CD14-positive monocyte (primary cell): Measurements from ENCODE around the gene RNF225. TPM values are rescaled to one million over a fixed set of nuclear protein-coding genes. Genes with fewer than 3 reads are reported as not detected.

ENCODE experiments used
- DNase-seq, 3 donors: peaks; one replicate each; pipeline ENCODE4 v3.0.0-alpha.2; 2011 to 2022
- H2AFZ ChIP-seq: 2 replicates; pipeline ENCODE4 v1.6.0; 2012; ENCODE audit warnings: mild to moderate bottlenecking, low read depth, low read length, inconsistent platforms; ENCODE audit not compliant: insufficient read depth, poor library complexity, severe bottlenecking
- H3K27ac ChIP-seq, 2 donors: 1 replicate in 1 of 2; 2 replicates in 1 of 2; pipeline ENCODE4 v1.5.1; 2012 to 2013; ENCODE audit warnings: low read length in 2 of 2, control low read depth in 1 of 2, inconsistent platforms in 1 of 2, low read depth in 1 of 2, mild to moderate bottlenecking in 1 of 2
- H3K27me3 ChIP-seq, 2 donors: one replicate each; pipeline versions ENCODE4 v1.6.0 to v1.6.1; 2011 to 2013; ENCODE audit warnings: low read length in 2 of 2; ENCODE audit not compliant: control insufficient read depth in 2 of 2, insufficient read depth in 2 of 2
- H3K36me3 ChIP-seq, 2 donors: replicated peaks in 1 of 2; 1 replicate in 1 of 2; 2 replicates in 1 of 2; pipeline versions ENCODE4 v1.5.1 to v1.6.1; 2012 to 2013; ENCODE audit warnings: low read length in 2 of 2, control low read depth in 1 of 2, inconsistent platforms in 1 of 2, mild to moderate bottlenecking in 1 of 2; ENCODE audit not compliant: insufficient read depth in 2 of 2, control insufficient read depth in 1 of 2
- H3K4me1 ChIP-seq, 2 donors: 1 replicate in 1 of 2; 2 replicates in 1 of 2; pipeline versions ENCODE4 v1.5.1 to v1.6.1; 2012 to 2013; ENCODE audit warnings: low read length in 2 of 2, control low read depth in 1 of 2, inconsistent platforms in 1 of 2, mild to moderate bottlenecking in 1 of 2, moderate library complexity in 1 of 2; ENCODE audit not compliant: insufficient read depth in 2 of 2, control insufficient read depth in 1 of 2
- H3K4me2 ChIP-seq: replicated peaks from 2 replicates; pipeline ENCODE3; 2012; ENCODE audit warnings: low read length, moderate library complexity, mild to moderate bottlenecking; ENCODE audit not compliant: poor library complexity, severe bottlenecking; ENCODE audit errors: extremely low read depth
- H3K4me3 ChIP-seq, 3 experiments: fragments of 200-600 bp in 1 of 3; sonication (generic) in 1 of 3; replicated peaks in 1 of 3; 1 replicate in 2 of 3; 2 replicates in 1 of 3; pipeline ENCODE4 v1.5.1; 2011 to 2013; ENCODE audit warnings: low read length in 3 of 3, mild to moderate bottlenecking in 3 of 3, control low read depth in 2 of 3, low read depth in 2 of 3, inconsistent platforms in 1 of 3, moderate library complexity in 1 of 3
- H3K79me2 ChIP-seq: 2 replicates; pipeline ENCODE4 v1.6.0; 2012; ENCODE audit warnings: mild to moderate bottlenecking, control low read depth, inconsistent platforms, low read length, moderate library complexity; ENCODE audit not compliant: insufficient read depth
- H3K9ac ChIP-seq: 2 replicates; pipeline ENCODE4 v1.6.0; 2017; ENCODE audit warnings: low read length, mild to moderate bottlenecking; ENCODE audit not compliant: insufficient read depth, poor library complexity, severe bottlenecking
- H3K9me3 ChIP-seq, 2 donors: replicated peaks in 1 of 2; 1 replicate in 1 of 2; 2 replicates in 1 of 2; pipeline versions ENCODE4 v1.5.1 to v1.6.1; 2012 to 2013; ENCODE audit warnings: low read length in 2 of 2, control low read depth in 1 of 2; ENCODE audit not compliant: control insufficient read depth in 1 of 2, insufficient read depth in 1 of 2
- H4K20me1 ChIP-seq: 2 replicates; pipeline ENCODE4 v1.6.0; 2012; ENCODE audit warnings: mild to moderate bottlenecking, low read length, control low read depth, moderate library complexity; ENCODE audit not compliant: insufficient read depth
- H3K27ac Mint-ChIP-seq, 7 donors: one replicate each; pipeline ENCODE4 v1.8.0; 2020; ENCODE audit warnings: mild to moderate bottlenecking in 7 of 7, mixed read lengths in 7 of 7, moderate library complexity in 6 of 7, inconsistent platforms in 2 of 7
- H3K27me3 Mint-ChIP-seq, 3 donors: one replicate each; pipeline ENCODE4 v1.8.0; 2021 to 2022; ENCODE audit warnings: low read depth in 3 of 3, mild to moderate bottlenecking in 3 of 3, mixed read lengths in 3 of 3, moderate library complexity in 3 of 3, inconsistent platforms in 1 of 3
- H3K36me3 Mint-ChIP-seq, 2 donors: one replicate each; pipeline ENCODE4 v1.8.0; 2020; ENCODE audit warnings: mixed read lengths in 2 of 2, inconsistent platforms in 1 of 2, mild to moderate bottlenecking in 1 of 2
- H3K4me1 Mint-ChIP-seq: one replicate; pipeline ENCODE4 v1.8.0; 2020; ENCODE audit warnings: mild to moderate bottlenecking, mixed read lengths
- H3K4me3 Mint-ChIP-seq, 2 donors: one replicate each; pipeline ENCODE4 v1.8.0; 2020; ENCODE audit warnings: mild to moderate bottlenecking in 2 of 2, mixed read lengths in 2 of 2, moderate library complexity in 1 of 2
- H3K9me3 Mint-ChIP-seq, 7 donors: one replicate each; pipeline ENCODE4 v1.8.0; 2020 to 2022; ENCODE audit warnings: mixed read lengths in 7 of 7, mild to moderate bottlenecking in 6 of 7, moderate library complexity in 6 of 7, inconsistent platforms in 2 of 7
- WGBS: methylation state at CpG from one replicate; pipeline ENCODE4 v1.1.5; 2013; ENCODE audit warnings: missing lambda C conversion rate; ENCODE audit not compliant: insufficient coverage; 5-methylcytosine and 5-hydroxymethylcytosine counted together
- intact Hi-C, 2 donors: fragments of 100-400 bp; cut with micrococcal nuclease; formaldehyde crosslinking; loops; one replicate each; pipeline versions ENCODE4 v1.15.0 to v1.15.1; 2023
- polyA plus RNA-seq, 3 donors: library from polyadenylated mRNA; depleted of rRNA in 1 of 3; unstranded in 2 of 3; stranded (reverse) in 1 of 3; fragments of 300-500 nt in 2 of 3; fragments of >200 nt in 1 of 3; fragmentation: Illumina TruSeq in 2 of 3; gene quantifications; 1 replicate in 2 of 3; 2 replicates in 1 of 3; pipeline ENCODE4 v1.2.3, GENCODE V29; 2012 to 2021
- TF ChIP-seq, protein P1 (sequence below): fragments of 200-600 bp; IDR thresholded peaks from one replicate; pipeline ENCODE4 v1.8.0; 2022; ENCODE audit warnings: antibody characterized with exemption, mild to moderate bottlenecking

RNF225 gene
- polyA plus RNA-seq, 3 donors, result not detected

DNA sequence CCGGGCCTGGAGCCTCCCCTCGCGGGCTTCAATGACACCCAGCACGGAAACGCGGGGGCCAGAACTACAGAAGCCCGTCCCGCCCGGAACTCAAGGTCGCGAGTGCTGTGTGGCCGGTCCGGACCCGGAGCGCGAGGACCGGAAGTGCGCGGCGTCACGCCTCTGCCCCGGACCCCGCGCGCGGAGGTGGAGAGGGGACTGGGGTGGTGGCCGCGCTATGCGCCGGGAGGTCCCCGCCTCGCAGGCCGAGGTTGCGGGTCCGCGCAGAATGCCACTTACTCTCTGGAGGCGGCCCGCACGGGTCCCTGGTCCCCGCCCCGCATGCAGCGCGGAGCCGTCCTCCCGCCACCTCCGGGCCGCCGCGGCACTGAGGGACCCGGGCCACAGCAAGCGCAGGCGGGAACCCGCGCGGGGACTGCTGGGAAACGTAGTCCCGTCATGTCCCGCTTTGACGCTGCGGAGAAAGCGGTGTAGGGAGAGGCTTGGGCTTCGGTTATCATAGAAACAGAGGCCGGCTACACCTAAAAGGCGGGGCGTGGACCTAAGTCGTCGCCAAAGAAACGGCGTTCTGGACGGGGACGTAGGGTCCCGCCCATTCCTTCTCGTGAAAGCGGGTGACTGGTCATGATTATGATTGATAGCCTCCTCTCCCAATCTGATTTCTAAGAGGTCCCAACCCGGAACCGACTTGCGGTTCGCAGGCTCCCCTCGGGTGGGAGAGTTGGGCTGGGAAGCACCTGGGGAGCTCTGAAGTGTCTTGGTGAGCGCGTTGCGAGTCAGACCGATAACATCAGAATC, 14.6 kb upstream of the RNF225 start, which contains the start of gene ZNF837:
ZNF837 (minus strand) TSS at position 369 of the 798 bp plus-strand sequence. CDS start 11,698 bp downstream, outside the sequence.
- H3K4me2 ChIP-seq, result peak within 1 kb of the TSS; percentile 95
- H3K27ac ChIP-seq, result peak within 1 kb of the TSS; percentile 81 to 95
- peaks cover 0 to 3% of the 10 kb centered on the region in 2 donors for H3K36me3 Mint-ChIP-seq
- H3K4me1 ChIP-seq, result peaks cover 25 to 31% of the 10 kb centered on the region in 2 donors
- H3K4me1 Mint-ChIP-seq, result peaks cover 28% of the 10 kb centered on the region
- H3K4me3 Mint-ChIP-seq, result peak within 1 kb of the TSS; percentile 82 to 92
- H3K36me3 ChIP-seq, result no peaks in the 10 kb centered on the region
- H4K20me1 ChIP-seq, result no peaks in the 10 kb centered on the region
- H3K27me3 Mint-ChIP-seq, result peaks cover 0 to 2% (median 0%) of the 10 kb centered on the region in 3 donors
- no peaks in the 10 kb centered on the region for H3K27me3 ChIP-seq
- TF ChIP-seq, protein P1, sequence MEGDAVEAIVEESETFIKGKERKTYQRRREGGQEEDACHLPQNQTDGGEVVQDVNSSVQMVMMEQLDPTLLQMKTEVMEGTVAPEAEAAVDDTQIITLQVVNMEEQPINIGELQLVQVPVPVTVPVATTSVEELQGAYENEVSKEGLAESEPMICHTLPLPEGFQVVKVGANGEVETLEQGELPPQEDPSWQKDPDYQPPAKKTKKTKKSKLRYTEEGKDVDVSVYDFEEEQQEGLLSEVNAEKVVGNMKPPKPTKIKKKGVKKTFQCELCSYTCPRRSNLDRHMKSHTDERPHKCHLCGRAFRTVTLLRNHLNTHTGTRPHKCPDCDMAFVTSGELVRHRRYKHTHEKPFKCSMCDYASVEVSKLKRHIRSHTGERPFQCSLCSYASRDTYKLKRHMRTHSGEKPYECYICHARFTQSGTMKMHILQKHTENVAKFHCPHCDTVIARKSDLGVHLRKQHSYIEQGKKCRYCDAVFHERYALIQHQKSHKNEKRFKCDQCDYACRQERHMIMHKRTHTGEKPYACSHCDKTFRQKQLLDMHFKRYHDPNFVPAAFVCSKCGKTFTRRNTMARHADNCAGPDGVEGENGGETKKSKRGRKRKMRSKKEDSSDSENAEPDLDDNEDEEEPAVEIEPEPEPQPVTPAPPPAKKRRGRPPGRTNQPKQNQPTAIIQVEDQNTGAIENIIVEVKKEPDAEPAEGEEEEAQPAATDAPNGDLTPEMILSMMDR, result no peak
- H3K9ac ChIP-seq, result peak within 1 kb of the TSS; percentile 80
- intact Hi-C loops, result loop anchor here (2.0 kb wide), 2 partner anchors 54 to 198 kb away; partner anchors contain the start of genes ZSCAN22 (in 2 of the 2) and ZNF274 (in 1 of the 2)
- peak; percentile 99 to 100 (median 100) for DNase-seq
- H3K4me3 ChIP-seq, result peak within 1 kb of the TSS; percentile 54 to 86 (median 78)
- under 1% methylated on average over 71 of the region's 83 CpGs for WGBS
- H3K9me3 Mint-ChIP-seq, result peaks cover 0 to 3% (median 0%) of the 10 kb centered on the region in 7 donors
- peak within 1 kb of the TSS; percentile 78 to 98 (median 95) for H3K27ac Mint-ChIP-seq
- H3K79me2 ChIP-seq, result no peaks in the 10 kb centered on the region
- peak within 1 kb of the TSS; percentile 99 for H2AFZ ChIP-seq
- H3K9me3 ChIP-seq, result no peaks in the 10 kb centered on the region

DNA sequence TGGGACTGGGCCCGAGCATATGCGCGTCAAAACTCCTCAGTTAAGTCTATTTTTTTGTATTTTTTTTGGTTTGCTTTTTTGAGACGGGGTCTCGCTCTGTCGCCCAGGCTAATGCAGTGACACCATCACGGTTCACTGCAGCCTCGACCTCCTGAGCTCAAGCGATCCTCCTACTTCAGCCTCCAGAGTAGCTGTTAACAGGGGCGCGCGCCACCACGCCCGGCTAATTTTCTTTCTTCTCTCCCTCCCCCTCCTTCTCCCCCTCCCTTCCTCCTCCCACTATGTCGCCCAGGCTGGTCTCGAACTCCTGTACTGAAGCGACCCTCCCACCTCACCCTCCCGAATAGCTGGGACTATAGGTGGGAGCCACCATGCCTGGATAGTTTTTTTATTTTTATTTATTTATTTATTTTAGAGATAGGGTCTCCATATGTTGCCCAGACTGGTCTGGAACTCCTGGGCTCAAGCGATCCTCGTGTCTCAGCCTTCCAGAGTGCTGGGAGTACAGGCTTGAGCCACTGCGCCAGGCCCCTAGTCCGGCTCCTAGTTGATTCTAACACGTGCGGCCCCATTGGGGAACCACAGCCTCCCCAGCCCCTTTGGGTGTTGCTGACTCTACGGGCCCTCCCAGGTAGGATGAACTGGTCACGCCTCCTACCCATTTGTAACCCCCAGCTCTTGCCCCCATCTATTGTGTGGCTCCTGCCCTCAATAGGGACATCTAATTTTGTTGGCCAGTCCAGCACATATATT, 13.8 kb upstream of the RNF225 start:
- Mint-ChIP-seq H3K4me1 (peaks cover 32% of the 10 kb centered on the region), H3K9me3 (peaks cover 0 to 3% (median 0%) of the 10 kb centered on the region in 7 donors), H3K4me3 (peak overlapping the region; percentile 82 to 90), H3K27me3 (peaks cover 0 to 2% (median 0%) of the 10 kb centered on the region in 3 donors), H3K36me3 (peaks cover 0 to 3% of the 10 kb centered on the region in 2 donors), H3K27ac (peak overlapping the region; percentile 78 to 98 (median 95))
- Histone ChIP-seq H3K27ac (peak overlapping the region; percentile 81 to 95), H4K20me1 (no peaks in the 10 kb centered on the region), H3K79me2 (no peaks in the 10 kb centered on the region), H3K4me3 (peak overlapping the region; percentile 54 to 86 (median 78)), H3K4me1 (peaks cover 33 to 39% of the 10 kb centered on the region in 2 donors), H2AFZ (peak overlapping the region; percentile 99), H3K9ac (peak overlapping the region; percentile 80), H3K27me3 (no peaks in the 10 kb centered on the region), H3K9me3 (no peaks in the 10 kb centered on the region), H3K36me3 (no peaks in the 10 kb centered on the region), H3K4me2 (peak overlapping the region; percentile 95)
- TF ChIP-seq, protein P1, result no peak
- intact Hi-C loops, result loop anchor here (2.0 kb wide), 2 partner anchors 55 to 199 kb away; partner anchors contain the start of genes ZSCAN22 (in 2 of the 2) and ZNF274 (in 1 of the 2)
- no peak for DNase-seq
- WGBS, result 66% methylated on average over 12 of the region's 26 CpGs
